Activated naive CD8-positive, alpha-beta T cell treated with anti-CD3 and anti-CD28 coated beads, Interleukin-2, amount 10 ng/mL, durations not matched to agents 7 days and 5 days (primary cell): Measurements from ENCODE around the gene NDUFA13. TPM values are rescaled to one million over a fixed set of nuclear protein-coding genes. Genes with fewer than 3 reads are reported as not detected.

ENCODE experiments used
- ATAC-seq: fragments of 150-1000 bp; cut with Tn5 transposase; one replicate; pipeline ENCODE4 v1.10.0; 2021; ENCODE audit warnings: low read depth, moderate library complexity
- POLR2A ChIA-PET: fragments of 350-600 bp; sonication (Branson Sonifier 250); formaldehyde crosslinking; loops from one replicate; lab custom pipeline; 2021; ENCODE audit warnings: antibody characterized with exemption; lab: Charles Lee
- DNase-seq: peaks from one replicate; pipeline ENCODE4 v3.0.0; 2021
- H3K27ac Mint-ChIP-seq: one replicate; pipeline ENCODE4 v1.8.0; 2022; ENCODE audit warnings: mild to moderate bottlenecking, mixed read lengths
- H3K27me3 Mint-ChIP-seq: one replicate; pipeline ENCODE4 v1.8.0; 2022; ENCODE audit warnings: mild to moderate bottlenecking, moderate library complexity, mixed read lengths
- H3K36me3 Mint-ChIP-seq: one replicate; pipeline ENCODE4 v1.8.0; 2021; ENCODE audit warnings: mild to moderate bottlenecking, mixed read lengths
- H3K4me1 Mint-ChIP-seq: one replicate; pipeline ENCODE4 v1.8.0; 2021; ENCODE audit warnings: mixed read lengths
- H3K4me3 Mint-ChIP-seq: one replicate; pipeline ENCODE4 v1.8.0; 2022; ENCODE audit warnings: mild to moderate bottlenecking, moderate library complexity, mixed read lengths
- H3K9me3 Mint-ChIP-seq: one replicate; pipeline ENCODE4 v1.8.0; 2021; ENCODE audit warnings: mixed read lengths
- total RNA-seq, 2 experiments: library from RNA; stranded (reverse); gene quantifications; one replicate each; pipeline ENCODE4 v1.2.3, GENCODE V29; 2021

The NDUFA13 gene
- total RNA-seq, 2 experiments from 2014 or later = 306 to 336 TPM

DNA sequence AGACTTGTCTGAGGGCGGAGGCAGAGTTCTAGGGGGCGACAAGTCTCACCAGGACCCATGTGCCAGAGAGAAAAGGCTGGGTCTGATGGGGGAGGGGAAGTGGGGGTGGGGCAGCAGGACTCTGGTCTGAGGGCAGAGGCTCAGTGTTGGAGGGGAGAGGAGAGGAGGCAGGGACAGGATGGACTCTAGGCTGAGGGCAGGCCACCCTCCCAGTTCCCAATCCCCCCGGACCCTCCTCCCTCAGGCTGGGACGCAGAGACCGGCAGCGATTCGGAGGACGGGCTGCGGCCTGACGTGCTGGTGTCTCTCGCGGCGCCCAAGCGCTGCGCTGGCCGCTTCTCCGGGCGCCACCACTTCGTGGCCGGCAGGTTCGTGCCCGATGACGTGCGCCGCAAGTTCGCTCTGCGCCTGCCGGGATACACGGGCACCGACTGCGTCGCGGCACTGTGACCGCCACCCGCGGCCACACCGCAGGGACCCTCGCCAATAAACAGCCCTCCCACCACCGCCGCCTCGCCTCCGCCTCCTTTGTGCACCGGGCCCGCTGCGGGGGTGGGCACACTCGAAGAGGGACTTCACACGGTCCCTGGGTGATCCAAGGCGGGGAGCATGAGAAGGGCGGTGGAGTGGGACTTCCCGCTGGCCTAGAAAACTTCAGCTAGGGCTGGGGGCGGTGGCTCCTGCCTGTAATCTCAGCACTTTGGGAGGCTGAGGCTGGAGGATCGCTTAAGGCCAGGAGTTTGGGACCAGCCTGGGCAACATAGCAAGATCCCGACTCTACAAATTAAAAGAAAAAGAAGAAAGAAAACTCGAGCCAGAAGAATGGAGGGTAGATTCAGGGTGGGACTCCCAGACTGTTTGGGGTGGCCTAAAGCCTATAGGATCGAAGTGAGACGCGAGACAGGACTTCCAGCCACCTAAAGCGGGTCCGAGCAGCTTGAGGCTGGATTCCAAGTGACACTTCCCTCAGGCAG, 21.3 kb downstream of the NDUFA13 start:
- POLR2A ChIA-PET = no interaction called here
- Mint-ChIP-seq H3K36me3 (peaks cover 9% of the 10 kb centered on the region), H3K9me3 (no peaks in the 10 kb centered on the region), H3K4me1 (peaks cover 29% of the 10 kb centered on the region), H3K4me3 (peak overlapping the region; percentile 37), H3K27ac (no peak overlapping the region), H3K27me3 (peaks cover 18% of the 10 kb centered on the region)
- DNase-seq (no peak), ATAC-seq (no peak)

DNA sequence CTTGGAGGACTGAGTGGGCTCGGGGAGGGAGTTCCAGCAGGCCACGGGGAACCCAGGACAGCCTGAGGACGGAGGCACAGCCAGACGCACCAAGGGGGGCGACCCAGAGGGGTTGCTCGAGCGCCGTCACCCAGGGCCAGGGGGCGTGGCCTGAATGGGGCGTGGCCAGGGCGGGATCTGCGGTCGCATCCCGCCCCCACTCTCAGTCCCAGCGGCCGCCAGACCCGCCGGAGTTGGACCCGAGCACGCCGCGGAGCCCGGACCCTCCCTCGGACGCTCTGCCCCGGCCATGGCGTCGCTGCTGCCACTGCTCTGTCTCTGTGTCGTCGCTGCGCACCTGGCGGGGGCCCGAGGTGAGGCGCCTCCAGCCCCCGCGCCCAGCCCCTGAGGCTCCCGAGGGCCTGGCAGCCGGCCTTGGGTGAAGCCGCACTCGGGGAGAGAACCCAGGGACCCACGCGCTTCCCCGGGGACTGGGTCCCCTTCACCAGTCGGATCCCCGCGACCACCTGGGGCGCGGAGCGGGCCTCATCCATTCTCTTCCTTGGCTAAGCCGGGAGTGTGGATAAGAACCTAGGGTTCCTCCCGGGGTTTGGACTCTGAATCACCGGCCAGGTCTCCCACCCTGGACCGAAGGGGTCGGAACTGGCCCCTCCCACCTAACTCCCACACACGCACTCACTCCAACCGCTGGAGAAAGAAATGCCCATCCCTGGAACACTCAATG, 22.2 kb downstream of the NDUFA13 start, which contains the start of gene CILP2:
CILP2 (plus strand) TSS at position 205 of the 724 bp plus-strand sequence; CDS start at position 290, 85 bp downstream.
- no peaks in the 10 kb centered on the region for H3K9me3 Mint-ChIP-seq
- H3K4me3 Mint-ChIP-seq = peak within 1 kb of the TSS; percentile 37
- peaks cover 9% of the 10 kb centered on the region for H3K36me3 Mint-ChIP-seq
- H3K27ac Mint-ChIP-seq = no peak within 1 kb of the TSS
- DNase-seq (peak; percentile 57), ATAC-seq (no peak)
- POLR2A ChIA-PET = interaction anchor here (1.1 to 1.9 kb wide), 5 partner anchors 22 to 126 kb away, joined by 3 to 9 read pairs (median 4); partner anchors contain the start of genes ATP13A1, LPAR2, NDUFA13 and PBX4
- peaks cover 18% of the 10 kb centered on the region for H3K27me3 Mint-ChIP-seq
- H3K4me1 Mint-ChIP-seq = peaks cover 31% of the 10 kb centered on the region

DNA sequence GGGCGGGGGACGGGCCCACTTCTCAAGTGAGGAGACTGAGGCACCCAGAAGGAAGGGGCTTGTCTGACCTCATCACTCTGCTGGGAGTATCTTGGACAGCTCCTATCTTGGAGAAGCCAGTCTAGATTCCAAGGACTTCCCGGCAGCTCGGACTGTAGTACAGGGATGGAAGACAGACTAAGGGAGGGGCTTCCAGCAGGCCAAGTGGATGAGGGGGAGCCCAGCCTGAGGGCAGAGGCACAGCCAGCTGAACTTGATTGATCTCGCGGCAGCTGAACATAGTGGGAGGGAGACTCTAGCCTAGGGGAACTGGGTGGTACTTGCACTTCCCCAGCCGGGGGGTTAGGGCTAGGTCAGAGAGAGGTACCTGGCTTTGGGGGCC, 22.8 kb downstream of the NDUFA13 start:
- H3K4me3 Mint-ChIP-seq = peak overlapping the region; percentile 3
- H3K4me1 Mint-ChIP-seq = peaks cover 28% of the 10 kb centered on the region
- ATAC-seq (no peak), DNase-seq (no peak)
- H3K9me3 Mint-ChIP-seq = no peaks in the 10 kb centered on the region
- H3K27me3 Mint-ChIP-seq = peaks cover 18% of the 10 kb centered on the region
- no peak overlapping the region for H3K27ac Mint-ChIP-seq
- H3K36me3 Mint-ChIP-seq = peaks cover 8% of the 10 kb centered on the region
- POLR2A ChIA-PET = interaction anchor here (0.7 to 1.9 kb wide), 6 partner anchors 23 to 140 kb away, joined by 3 to 9 read pairs (median 4); partner anchors contain the start of genes ATP13A1, LPAR2, NDUFA13 and PBX4

DNA sequence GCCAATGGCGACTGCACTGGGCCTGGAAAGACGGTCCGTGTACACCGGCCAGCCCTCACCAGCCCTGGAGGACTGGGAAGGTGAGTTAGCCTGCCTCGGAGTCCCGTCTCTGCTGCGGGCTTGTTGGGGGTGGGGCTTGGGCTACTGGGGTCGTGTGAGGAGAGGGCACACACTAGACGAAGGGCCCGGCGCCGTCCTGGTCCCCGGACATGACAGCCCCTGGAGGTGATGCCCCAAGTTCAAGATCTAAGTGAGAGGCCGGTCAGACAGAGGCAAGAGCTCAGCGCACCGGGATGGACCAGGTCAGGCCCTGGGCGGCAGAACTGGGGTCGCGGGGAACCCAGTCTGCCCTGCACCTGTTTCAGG, 23.7 kb downstream of the NDUFA13 start:
- POLR2A ChIA-PET = interaction anchor here (1.3 to 1.9 kb wide), 3 partner anchors 24 to 89 kb away, joined by 3 to 9 read pairs (median 6); partner anchors contain the start of genes LPAR2, NDUFA13, PBX4 and TSSK6
- peaks cover 18% of the 10 kb centered on the region for H3K27me3 Mint-ChIP-seq
- H3K4me1 Mint-ChIP-seq = peaks cover 21% of the 10 kb centered on the region
- H3K9me3 Mint-ChIP-seq = no peaks in the 10 kb centered on the region
- H3K27ac Mint-ChIP-seq = no peak overlapping the region
- no peak overlapping the region for H3K4me3 Mint-ChIP-seq
- ATAC-seq = no peak
- peaks cover 3% of the 10 kb centered on the region for H3K36me3 Mint-ChIP-seq
- DNase-seq = peak; percentile 38

DNA sequence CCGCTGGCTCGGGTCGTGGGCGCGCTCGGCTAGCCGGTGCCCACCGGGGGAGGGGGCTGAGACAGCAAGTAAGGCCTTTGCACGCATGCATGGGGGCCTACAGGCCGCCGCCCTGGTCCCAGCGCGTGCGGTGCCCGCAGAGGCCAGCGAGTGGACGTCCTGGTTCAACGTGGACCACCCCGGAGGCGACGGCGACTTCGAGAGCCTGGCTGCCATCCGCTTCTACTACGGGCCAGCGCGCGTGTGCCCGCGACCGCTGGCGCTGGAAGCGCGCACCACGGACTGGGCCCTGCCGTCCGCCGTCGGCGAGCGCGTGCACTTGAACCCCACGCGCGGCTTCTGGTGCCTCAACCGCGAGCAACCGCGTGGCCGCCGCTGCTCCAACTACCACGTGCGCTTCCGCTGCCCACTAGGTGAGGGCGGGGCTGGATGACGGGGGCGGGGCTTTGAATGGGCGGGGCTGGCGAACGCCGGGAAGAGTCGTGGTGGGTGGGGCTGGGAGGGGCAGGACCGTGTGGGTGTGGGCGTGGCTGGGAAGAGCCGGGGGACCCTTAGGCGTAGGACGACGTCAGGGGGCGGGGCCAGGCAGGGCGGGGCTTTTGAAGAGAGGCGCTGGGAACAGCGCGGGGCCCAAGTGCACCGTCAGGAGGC, 24.2 kb downstream of the NDUFA13 start:
- peak; percentile 37 for ATAC-seq
- peak overlapping the region; percentile 73 for H3K27ac Mint-ChIP-seq
- H3K9me3 Mint-ChIP-seq = no peaks in the 10 kb centered on the region

DNA sequence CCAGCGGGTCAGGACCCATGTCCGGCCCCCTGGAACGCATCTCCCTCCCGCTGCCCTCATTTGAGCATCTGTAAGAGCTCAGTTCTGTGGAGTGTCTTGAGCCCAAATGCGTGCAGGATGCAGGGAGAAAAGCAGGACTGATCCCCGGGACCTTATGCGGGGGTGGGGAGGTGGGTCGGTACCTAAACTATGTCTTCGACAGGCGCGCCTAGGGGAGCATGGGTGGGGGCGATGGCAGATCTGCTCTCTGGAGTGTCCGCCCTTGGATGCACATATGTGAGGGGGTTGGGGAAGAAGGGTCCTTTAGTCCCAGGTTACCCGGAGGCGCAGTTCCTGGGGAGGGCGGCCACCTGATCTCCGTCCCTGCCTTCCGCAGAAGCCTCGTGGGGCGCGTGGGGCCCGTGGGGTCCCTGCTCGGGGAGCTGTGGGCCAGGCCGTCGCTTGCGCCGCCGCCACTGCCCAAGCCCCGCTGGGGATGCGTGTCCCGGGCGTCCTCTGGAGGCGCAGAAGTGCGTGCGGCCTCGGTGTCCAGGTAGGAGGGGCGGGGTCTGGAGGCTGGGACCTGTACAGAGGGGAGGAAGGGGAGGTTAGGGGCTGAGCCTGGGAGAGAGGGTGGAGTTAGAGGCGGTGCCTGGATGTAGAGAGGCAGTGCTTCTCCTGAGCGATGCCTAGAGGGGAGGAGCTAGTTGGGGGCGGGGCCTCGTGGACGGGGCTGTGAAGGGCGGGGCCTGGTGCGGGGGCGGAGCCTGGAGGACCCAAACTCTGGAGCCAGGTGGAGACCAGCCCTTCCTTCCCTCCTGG, 24.9 kb downstream of the NDUFA13 start:
- Mint-ChIP-seq H3K27me3 (peaks cover 18% of the 10 kb centered on the region), H3K27ac (peak overlapping the region; percentile 73), H3K36me3 (peaks cover 3% of the 10 kb centered on the region), H3K9me3 (no peaks in the 10 kb centered on the region), H3K4me1 (peaks cover 21% of the 10 kb centered on the region), H3K4me3 (peak overlapping the region; percentile 70)
- POLR2A ChIA-PET = interaction anchor here (0.8 to 1.2 kb wide), 4 partner anchors 48 to 88 kb away, joined by 3 to 4 read pairs (median 3); no protein-coding TSS in a partner anchor
- peak; percentile 84 for ATAC-seq
- DNase-seq = peak; percentile 84

More for the DNA sequence above, 24.2 kb downstream of the NDUFA13 start:
- Mint-ChIP-seq H3K36me3 (peaks cover 3% of the 10 kb centered on the region), H3K4me3 (peak overlapping the region; percentile 70), H3K4me1 (peaks cover 21% of the 10 kb centered on the region), H3K27me3 (peaks cover 18% of the 10 kb centered on the region)
- peak; percentile 79 for DNase-seq
- POLR2A ChIA-PET = interaction anchor here (0.8 to 1.9 kb wide), 4 partner anchors 49 to 78 kb away, joined by 3 to 6 read pairs (median 4); partner anchors contain the start of gene PBX4

DNA sequence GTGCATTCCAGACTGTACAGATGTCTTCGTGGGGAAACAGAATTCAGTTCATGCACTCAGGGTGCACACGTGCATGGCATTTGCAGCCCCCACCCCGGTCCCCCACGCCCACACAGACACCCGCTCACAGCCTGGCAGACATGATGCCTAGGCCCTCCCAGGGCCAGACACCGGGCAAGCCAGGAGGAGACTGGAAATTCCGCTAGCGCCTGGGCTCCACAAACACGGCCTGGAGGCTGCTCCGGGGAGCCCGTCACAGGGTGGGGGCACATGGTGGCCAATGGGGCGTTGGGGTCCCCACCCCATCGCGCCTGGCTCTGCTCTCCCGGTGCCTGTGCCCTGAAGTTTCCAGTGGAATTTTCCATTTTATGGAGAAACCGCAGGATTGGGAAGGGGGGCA, 25.6 kb downstream of the NDUFA13 start:
- ATAC-seq (no peak), DNase-seq (no peak)
- H3K27ac Mint-ChIP-seq = no peak overlapping the region
- no peaks in the 10 kb centered on the region for H3K9me3 Mint-ChIP-seq
- H3K36me3 Mint-ChIP-seq = peaks cover 3% of the 10 kb centered on the region
- H3K27me3 Mint-ChIP-seq = peaks cover 18% of the 10 kb centered on the region
- POLR2A ChIA-PET = interaction anchor here (0.9 to 1.0 kb wide), 2 partner anchors 52 to 87 kb away, joined by 3 read pairs; no protein-coding TSS in a partner anchor
- peaks cover 21% of the 10 kb centered on the region for H3K4me1 Mint-ChIP-seq
- H3K4me3 Mint-ChIP-seq = peak overlapping the region; percentile 70

DNA sequence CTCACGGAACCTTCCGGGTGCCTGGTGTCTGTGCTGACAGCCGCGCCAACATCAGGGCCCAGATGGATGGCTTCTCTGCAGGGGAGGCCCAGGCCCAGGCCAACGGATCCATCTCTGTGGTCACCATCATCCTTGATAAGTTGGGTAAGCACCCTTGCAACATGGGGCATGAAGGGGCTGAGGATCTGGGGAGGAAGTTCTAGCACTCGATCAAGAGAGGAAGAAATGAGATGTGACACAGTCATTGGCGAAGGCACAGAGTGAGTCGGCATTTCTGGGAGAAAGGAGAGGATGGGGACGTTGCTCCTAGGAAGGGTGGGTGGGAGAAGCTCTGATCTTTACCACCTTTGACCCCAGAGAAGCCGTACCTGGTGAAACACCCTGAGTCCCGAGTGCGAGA, 26.5 kb downstream of the NDUFA13 start:
- Mint-ChIP-seq H3K27ac (no peak overlapping the region), H3K4me3 (no peak overlapping the region), H3K4me1 (peaks cover 19% of the 10 kb centered on the region), H3K36me3 (no peaks in the 10 kb centered on the region), H3K27me3 (peaks cover 17% of the 10 kb centered on the region), H3K9me3 (no peaks in the 10 kb centered on the region)
- POLR2A ChIA-PET = no interaction called here
- ATAC-seq = no peak
- peak; percentile 32 for DNase-seq

DNA sequence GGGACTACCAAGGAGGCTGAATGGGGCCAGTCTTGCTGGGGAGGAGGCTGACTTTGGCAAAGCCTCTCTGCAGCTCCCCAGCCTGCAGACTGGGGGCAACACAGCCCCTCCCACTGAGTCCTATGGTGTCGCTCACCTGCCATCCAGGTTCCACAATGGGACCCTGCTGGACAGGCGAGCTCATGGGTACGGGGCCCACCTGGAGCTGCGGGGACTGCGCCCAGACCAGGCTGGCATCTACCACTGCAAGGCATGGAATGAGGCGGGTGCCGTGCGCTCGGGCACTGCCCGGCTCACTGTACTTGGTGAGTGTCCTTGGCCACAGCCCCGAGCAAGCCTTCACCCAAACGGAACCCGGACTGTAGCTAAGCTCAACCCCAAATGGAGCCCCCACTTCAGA, 27.1 kb downstream of the NDUFA13 start:
- no peak overlapping the region for H3K27ac Mint-ChIP-seq
- no peaks in the 10 kb centered on the region for H3K9me3 Mint-ChIP-seq
- H3K27me3 Mint-ChIP-seq = peaks cover 14% of the 10 kb centered on the region
- peaks cover 19% of the 10 kb centered on the region for H3K4me1 Mint-ChIP-seq
- H3K4me3 Mint-ChIP-seq = no peak overlapping the region
- POLR2A ChIA-PET = no interaction called here
- ATAC-seq = no peak
- H3K36me3 Mint-ChIP-seq = no peaks in the 10 kb centered on the region
- peak; percentile 25 for DNase-seq

DNA sequence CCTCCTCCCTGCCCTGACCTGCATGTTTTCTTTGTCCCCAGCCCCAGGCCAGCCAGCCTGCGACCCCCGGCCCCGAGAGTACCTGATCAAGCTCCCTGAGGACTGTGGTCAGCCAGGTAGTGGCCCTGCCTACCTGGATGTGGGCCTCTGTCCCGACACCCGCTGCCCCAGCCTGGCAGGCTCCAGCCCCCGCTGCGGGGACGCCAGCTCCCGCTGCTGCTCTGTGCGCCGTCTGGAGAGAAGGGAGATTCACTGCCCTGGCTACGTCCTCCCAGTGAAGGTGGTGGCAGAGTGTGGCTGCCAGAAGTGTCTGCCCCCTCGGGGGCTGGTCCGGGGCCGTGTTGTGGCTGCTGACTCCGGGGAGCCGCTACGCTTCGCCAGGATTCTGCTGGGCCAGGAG, 27.6 kb downstream of the NDUFA13 start:
- peak; percentile 34 for DNase-seq
- POLR2A ChIA-PET = no interaction called here
- Mint-ChIP-seq H3K36me3 (no peaks in the 10 kb centered on the region), H3K27me3 (peaks cover 11% of the 10 kb centered on the region), H3K4me3 (no peak overlapping the region), H3K27ac (peak overlapping the region; percentile 4), H3K4me1 (peaks cover 17% of the 10 kb centered on the region), H3K9me3 (no peaks in the 10 kb centered on the region)
- ATAC-seq = no peak

DNA sequence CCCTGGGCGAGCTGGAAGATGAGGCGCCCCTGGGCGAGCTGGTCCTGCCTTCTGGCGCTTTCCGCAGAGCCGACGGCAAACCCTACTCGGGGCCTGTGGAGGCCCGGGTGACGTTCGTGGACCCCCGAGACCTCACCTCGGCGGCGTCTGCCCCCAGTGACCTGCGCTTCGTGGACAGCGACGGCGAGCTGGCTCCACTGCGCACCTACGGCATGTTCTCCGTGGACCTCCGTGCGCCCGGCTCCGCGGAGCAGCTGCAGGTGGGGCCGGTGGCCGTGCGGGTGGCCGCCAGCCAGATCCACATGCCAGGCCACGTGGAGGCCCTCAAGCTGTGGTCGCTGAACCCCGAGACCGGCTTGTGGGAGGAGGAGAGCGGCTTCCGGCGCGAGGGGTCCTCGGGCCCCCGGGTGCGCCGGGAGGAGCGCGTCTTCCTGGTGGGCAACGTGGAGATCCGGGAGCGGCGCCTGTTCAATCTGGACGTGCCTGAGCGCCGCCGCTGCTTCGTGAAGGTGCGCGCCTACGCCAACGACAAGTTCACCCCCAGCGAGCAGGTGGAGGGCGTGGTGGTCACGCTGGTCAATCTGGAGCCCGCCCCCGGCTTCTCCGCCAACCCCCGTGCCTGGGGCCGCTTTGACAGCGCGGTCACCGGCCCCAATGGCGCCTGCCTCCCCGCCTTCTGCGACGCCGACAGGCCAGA, 28.4 kb downstream of the NDUFA13 start:
- Mint-ChIP-seq H3K4me1 (peaks cover 13% of the 10 kb centered on the region), H3K4me3 (no peak overlapping the region), H3K27me3 (peaks cover 3% of the 10 kb centered on the region), H3K36me3 (no peaks in the 10 kb centered on the region), H3K9me3 (no peaks in the 10 kb centered on the region), H3K27ac (no peak overlapping the region)
- DNase-seq (peak; percentile 29), ATAC-seq (no peak)
- POLR2A ChIA-PET = no interaction called here
